Measurements from ENCODE around the gene CA7. TPM values are rescaled to one million over a fixed set of nuclear protein-coding genes. Genes with fewer than 3 reads are reported as not detected.
A peak's percentile ranks its signal among the peaks of the same experiment; 100 is the strongest.

Gene CA7
- total RNA-seq, 1 donor from 2014 or later, result not detected

DNA sequence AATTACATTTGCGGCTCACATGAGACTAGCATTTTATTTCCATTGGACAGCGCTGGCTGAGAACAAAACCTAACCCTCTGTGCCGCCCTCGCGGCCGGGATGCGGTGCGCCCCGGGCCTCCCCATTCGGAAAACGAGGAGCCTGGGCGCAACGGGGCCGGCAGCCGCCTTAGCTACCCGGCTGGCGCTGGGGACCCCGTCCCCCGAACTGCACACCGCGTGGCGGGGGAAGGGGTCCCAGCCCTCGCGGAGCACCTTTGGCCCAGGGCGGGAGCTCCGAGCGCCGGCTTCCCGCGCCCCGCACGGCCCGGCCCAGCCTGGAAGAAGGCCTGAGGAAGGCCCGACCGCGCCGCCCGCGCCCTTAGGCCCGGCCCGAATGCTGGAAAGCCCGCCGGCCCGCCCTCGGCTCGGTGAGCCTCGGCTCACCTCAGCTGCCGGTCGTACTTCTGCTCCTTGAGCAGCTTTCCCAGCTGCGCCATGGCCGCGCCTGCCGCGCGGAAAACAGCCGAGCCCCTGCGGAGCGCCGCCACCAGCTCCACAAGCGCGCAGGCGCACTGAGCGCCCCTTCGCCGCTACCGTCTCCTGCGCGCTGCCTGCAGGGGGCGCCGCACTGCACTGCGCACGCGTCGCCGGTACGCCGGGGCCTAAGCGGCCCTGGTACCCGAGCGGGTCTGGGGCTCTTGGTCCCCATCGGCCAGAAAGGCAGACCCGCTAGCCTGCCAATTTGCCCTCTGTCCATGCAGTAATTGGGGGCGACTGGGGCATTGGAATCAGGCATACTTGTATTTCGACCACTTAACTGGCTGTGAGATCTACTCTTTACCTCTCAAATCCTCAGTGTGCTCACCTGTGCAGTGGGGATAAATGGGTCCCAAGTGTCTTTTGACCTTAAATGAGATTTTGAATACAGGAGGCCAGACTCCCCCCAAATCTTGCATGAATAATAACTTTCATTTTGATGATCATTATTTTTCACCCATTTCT is 13.5 kb upstream of the CA7 start, which contains the start of gene NAE1:
Gene NAE1, minus strand, starts transcription at position 555 of the 983 bp plus-strand sequence. Its CDS starts 77 bp downstream, at position 478.
- peak; percentile 98 to 99 for ATAC-seq
- peaks cover 21% of the 10 kb centered on the region for H3K36me3 ChIP-seq
- H3K27me3 ChIP-seq (ENCODE audit: low read depth), result no peaks in the 10 kb centered on the region
- TF ChIP-seq, protein P1, sequence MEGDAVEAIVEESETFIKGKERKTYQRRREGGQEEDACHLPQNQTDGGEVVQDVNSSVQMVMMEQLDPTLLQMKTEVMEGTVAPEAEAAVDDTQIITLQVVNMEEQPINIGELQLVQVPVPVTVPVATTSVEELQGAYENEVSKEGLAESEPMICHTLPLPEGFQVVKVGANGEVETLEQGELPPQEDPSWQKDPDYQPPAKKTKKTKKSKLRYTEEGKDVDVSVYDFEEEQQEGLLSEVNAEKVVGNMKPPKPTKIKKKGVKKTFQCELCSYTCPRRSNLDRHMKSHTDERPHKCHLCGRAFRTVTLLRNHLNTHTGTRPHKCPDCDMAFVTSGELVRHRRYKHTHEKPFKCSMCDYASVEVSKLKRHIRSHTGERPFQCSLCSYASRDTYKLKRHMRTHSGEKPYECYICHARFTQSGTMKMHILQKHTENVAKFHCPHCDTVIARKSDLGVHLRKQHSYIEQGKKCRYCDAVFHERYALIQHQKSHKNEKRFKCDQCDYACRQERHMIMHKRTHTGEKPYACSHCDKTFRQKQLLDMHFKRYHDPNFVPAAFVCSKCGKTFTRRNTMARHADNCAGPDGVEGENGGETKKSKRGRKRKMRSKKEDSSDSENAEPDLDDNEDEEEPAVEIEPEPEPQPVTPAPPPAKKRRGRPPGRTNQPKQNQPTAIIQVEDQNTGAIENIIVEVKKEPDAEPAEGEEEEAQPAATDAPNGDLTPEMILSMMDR (IDR thresholded peaks at IDR 0.05), result peak; percentile 99
- DNase-seq, result peak; percentile 91
- peak within 1 kb of the TSS; percentile 92 for H3K27ac ChIP-seq
- intact Hi-C loops (cut with DNase I), result no loop called here
- no peaks in the 10 kb centered on the region for H3K9me3 ChIP-seq
- H3K4me1 ChIP-seq, result peaks cover 18% of the 10 kb centered on the region
- H3K4me3 ChIP-seq, result peak within 1 kb of the TSS; percentile 89

DNA sequence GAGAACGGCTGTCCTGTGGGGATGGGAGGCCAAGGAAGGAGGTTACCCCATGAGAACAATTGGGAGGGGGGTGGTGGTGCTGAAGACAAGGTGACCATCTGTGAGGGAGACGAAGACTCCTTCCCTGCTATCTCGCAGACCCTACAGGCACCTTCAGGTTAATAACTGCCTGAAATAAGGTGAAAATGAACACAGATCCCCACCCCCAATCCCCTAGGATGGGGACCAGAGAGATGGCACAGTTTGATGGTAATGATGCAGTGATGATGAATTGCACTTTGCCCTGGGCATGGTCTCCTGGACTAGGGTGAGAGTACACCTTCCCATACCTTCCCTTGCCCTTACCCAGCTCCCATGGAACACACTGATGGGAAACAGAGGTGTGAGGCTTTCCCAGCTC is 12.0 kb upstream of the CA7 start:
- no peak overlapping the region for H3K4me3 ChIP-seq
- DNase-seq (no peak), ATAC-seq (no peak)
- intact Hi-C loops (cut with DNase I), result no loop called here
- no peaks in the 10 kb centered on the region for H3K9me3 ChIP-seq
- H3K4me1 ChIP-seq, result peaks cover 18% of the 10 kb centered on the region
- H3K36me3 ChIP-seq, result peaks cover 6% of the 10 kb centered on the region
- H3K27me3 ChIP-seq (ENCODE audit: low read depth), result no peaks in the 10 kb centered on the region
- TF ChIP-seq, protein P1 (IDR thresholded peaks at IDR 0.05), result no peak
- H3K27ac ChIP-seq, result no peak overlapping the region

- H3K27ac ChIP-seq, result no peak overlapping the region
- intact Hi-C loops (cut with DNase I), result no loop called here
- H3K9me3 ChIP-seq, result no peaks in the 10 kb centered on the region
- no peak overlapping the region for H3K4me3 ChIP-seq
- H3K27me3 ChIP-seq (ENCODE audit: low read depth), result no peaks in the 10 kb centered on the region
- TF ChIP-seq, protein P1 (IDR thresholded peaks at IDR 0.05), result no peak
- peaks cover 18% of the 10 kb centered on the region for H3K4me1 ChIP-seq
- DNase-seq, result no peak
- H3K36me3 ChIP-seq, result peaks cover under 1% of the 10 kb centered on the region
- ATAC-seq, result no peak
These were observed 11.4 kb upstream of the CA7 start for GRCh38 chr16:66832661-66833305.

DNA sequence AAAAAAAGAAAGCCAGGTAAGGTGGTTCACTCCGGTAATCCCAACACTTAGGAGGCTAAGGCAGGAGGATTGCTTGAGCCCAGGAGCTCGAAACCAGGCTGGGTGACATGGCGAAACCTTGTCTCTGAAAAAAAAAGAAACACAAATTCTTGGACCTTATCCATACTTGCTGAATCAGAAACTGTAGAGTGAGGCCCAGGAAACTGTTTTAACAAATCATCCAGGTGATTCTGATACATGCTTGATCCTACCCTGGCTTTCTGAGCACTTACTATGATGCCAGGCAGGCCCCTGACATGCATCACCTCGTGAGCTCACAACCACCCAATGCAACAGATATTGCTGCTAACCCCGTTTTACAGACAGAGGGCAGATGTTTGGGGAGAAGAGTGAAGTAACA is 9.5 kb upstream of the CA7 start:
- TF ChIP-seq, protein P1 (IDR thresholded peaks at IDR 0.05), result no peak
- H3K36me3 ChIP-seq, result no peaks in the 10 kb centered on the region
- no peak overlapping the region for H3K4me3 ChIP-seq
- H3K9me3 ChIP-seq, result no peaks in the 10 kb centered on the region
- intact Hi-C loops (cut with DNase I), result no loop called here
- no peak overlapping the region for H3K27ac ChIP-seq
- H3K27me3 ChIP-seq (ENCODE audit: low read depth), result no peaks in the 10 kb centered on the region
- peaks cover 4% of the 10 kb centered on the region for H3K4me1 ChIP-seq
- ATAC-seq, result no peak
- DNase-seq, result no peak

DNA sequence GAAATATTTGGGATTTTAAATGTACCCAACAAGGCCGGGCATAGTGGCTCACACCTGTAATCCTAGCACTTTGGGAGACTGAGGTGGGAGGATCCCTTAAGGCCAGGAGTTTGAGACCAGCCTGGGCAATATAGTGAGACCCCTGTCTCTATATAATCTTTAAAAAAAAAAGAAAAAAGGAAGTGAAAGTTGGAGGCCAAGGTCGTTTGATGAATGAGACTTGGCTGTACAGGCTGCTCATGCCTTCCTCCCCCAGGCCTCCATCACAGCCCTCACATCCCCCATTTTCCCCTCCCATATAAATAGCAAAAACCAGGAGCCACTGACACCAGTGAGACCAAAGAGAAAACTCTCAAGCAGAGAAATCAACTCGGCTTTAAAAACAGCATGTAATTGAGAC is 3.3 kb upstream of the CA7 start:
- H3K4me3 ChIP-seq, result no peak overlapping the region
- ATAC-seq, result no peak
- TF ChIP-seq, protein P1 (IDR thresholded peaks at IDR 0.05), result no peak
- peaks cover 29% of the 10 kb centered on the region for H3K27me3 ChIP-seq (ENCODE audit: low read depth)
- H3K9me3 ChIP-seq, result no peaks in the 10 kb centered on the region
- no peaks in the 10 kb centered on the region for H3K36me3 ChIP-seq
- peaks cover 14% of the 10 kb centered on the region for H3K4me1 ChIP-seq
- no peak for DNase-seq
- H3K27ac ChIP-seq, result no peak overlapping the region
- intact Hi-C loops (cut with DNase I), result no loop called here

Data from lower lobe of right lung (tissue), 2 donors.